Activated CD8-positive, alpha-beta T cell treated with anti-CD3 and anti-CD28 coated beads, Interleukin-2, amount 10 ng/mL, durations not matched to agents 7 days and 5 days (primary cell): ENCODE measurements around the gene CHST2. TPM values are rescaled to one million over a fixed set of nuclear protein-coding genes. Genes with fewer than 3 reads are reported as not detected.
"Not testable (repeated sequence)": the region's sequence is repeated elsewhere in the genome, so short reads cannot be mapped to it uniquely, and the experiment has no call there.

Source experiments
- ATAC-seq: fragments of 150-1000 bp; cut with Tn5 transposase; one replicate; pipeline ENCODE4 v1.10.0; 2021; ENCODE audit warnings: moderate library complexity
- CTCF ChIA-PET: fragments of 350-600 bp; sonication (Branson Sonifier 250); formaldehyde crosslinking; loops from one replicate; lab custom pipeline; 2021; ENCODE audit warnings: antibody characterized with exemption; lab: Charles Lee
- POLR2A ChIA-PET: fragments of 350-600 bp; sonication (Branson Sonifier 250); formaldehyde crosslinking; loops from one replicate; lab custom pipeline; 2021; ENCODE audit warnings: antibody characterized with exemption; lab: Charles Lee
- DNase-seq: peaks from one replicate; pipeline ENCODE4 v3.0.0-alpha.2; 2020
- H3K27ac Mint-ChIP-seq: one replicate; pipeline ENCODE4 v1.8.0; 2021; ENCODE audit warnings: mild to moderate bottlenecking, mixed read lengths
- H3K27me3 Mint-ChIP-seq: one replicate; pipeline ENCODE4 v1.8.0; 2021; ENCODE audit warnings: low read depth, mixed read lengths
- H3K36me3 Mint-ChIP-seq: one replicate; pipeline ENCODE4 v1.8.0; 2021; ENCODE audit warnings: low read depth, mixed read lengths
- H3K4me1 Mint-ChIP-seq: one replicate; pipeline ENCODE4 v1.8.0; 2021; ENCODE audit warnings: low read depth, mixed read lengths
- H3K4me3 Mint-ChIP-seq: one replicate; pipeline ENCODE4 v1.8.0; 2021; ENCODE audit warnings: mild to moderate bottlenecking, mixed read lengths
- H3K9me3 Mint-ChIP-seq: one replicate; pipeline ENCODE4 v1.8.0; 2022; ENCODE audit warnings: mixed read lengths; ENCODE audit not compliant: insufficient read depth
- total RNA-seq, 2 experiments: library from RNA; stranded (reverse); gene quantifications; one replicate each; pipeline ENCODE4 v1.2.3, GENCODE V29; 2021

Gene CHST2, protein sequence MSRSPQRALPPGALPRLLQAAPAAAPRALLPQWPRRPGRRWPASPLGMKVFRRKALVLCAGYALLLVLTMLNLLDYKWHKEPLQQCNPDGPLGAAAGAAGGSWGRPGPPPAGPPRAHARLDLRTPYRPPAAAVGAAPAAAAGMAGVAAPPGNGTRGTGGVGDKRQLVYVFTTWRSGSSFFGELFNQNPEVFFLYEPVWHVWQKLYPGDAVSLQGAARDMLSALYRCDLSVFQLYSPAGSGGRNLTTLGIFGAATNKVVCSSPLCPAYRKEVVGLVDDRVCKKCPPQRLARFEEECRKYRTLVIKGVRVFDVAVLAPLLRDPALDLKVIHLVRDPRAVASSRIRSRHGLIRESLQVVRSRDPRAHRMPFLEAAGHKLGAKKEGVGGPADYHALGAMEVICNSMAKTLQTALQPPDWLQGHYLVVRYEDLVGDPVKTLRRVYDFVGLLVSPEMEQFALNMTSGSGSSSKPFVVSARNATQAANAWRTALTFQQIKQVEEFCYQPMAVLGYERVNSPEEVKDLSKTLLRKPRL
- total RNA-seq: 1 to 10 TPM; 2.3 to 2.4 TPM

DNA sequence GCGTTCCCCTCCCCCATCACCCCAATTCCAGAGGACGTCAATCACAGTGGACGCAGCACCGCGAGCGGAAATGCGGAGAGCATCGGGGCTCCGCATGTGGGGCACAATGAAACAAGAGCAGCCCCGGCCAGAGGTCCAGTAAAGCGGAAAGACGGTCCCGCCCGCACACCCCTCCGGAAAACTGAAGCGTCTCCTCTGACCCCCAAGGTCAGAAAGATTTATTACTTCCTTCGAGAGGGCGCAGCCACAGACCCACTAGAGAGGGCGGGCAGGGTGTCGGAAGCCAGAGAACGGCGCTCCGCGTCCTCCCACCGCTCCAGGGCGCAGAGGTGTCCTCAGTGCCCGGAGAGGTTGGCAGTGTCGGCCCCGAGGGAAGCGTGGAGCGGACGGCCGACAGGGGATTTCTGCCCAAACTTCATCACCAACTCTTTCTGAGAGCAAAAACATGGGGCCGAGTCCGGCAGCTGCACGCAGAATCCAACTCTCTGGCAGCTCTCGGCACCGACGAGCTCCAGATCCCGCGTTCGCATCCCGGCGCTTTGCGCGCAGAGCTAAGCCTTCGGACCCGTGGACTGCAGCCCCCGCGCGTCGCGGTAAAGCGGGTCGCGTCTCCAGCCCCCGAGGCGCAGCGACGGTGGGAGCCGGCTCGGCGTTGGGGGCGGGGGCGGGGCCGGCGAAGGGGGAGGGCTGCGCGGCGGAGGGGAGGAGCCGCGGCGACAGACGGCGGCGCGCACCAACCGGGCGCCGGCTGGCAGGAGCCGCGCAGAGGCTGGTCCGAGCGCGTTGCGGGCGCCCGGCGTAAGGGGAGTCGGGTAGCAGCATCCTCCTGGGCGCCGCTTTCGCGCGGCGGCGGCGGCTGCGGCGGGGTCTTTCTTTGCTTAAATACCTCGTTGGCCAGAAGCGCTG is at the start of gene CHST2:
TSS of gene CHST2 (plus strand) at position 763 of the 906 bp plus-strand sequence. CDS start 1,046 bp downstream, outside the sequence.
- ChIA-PET CTCF (interaction anchor here (0.7 to 3.4 kb wide), 3 partner anchors 51 to 525 kb away, joined by 3 to 23 read pairs (median 6); no protein-coding TSS in a partner anchor), POLR2A (interaction anchor here (0.7 to 1.7 kb wide), 2 partner anchors 52 to 117 kb away, joined by 4 to 5 read pairs; partner anchors contain the start of gene U2SURP)
- Mint-ChIP-seq H3K9me3 (no peaks in the 10 kb centered on the region), H3K4me1 (peaks cover 40% of the 10 kb centered on the region), H3K36me3 (peaks cover 3% of the 10 kb centered on the region), H3K27me3 (peaks cover 10% of the 10 kb centered on the region), H3K4me3 (peak within 1 kb of the TSS; percentile 85), H3K27ac (peak within 1 kb of the TSS; percentile 74)
- ATAC-seq (peak; percentile 84), DNase-seq (peak; percentile 79)

DNA sequence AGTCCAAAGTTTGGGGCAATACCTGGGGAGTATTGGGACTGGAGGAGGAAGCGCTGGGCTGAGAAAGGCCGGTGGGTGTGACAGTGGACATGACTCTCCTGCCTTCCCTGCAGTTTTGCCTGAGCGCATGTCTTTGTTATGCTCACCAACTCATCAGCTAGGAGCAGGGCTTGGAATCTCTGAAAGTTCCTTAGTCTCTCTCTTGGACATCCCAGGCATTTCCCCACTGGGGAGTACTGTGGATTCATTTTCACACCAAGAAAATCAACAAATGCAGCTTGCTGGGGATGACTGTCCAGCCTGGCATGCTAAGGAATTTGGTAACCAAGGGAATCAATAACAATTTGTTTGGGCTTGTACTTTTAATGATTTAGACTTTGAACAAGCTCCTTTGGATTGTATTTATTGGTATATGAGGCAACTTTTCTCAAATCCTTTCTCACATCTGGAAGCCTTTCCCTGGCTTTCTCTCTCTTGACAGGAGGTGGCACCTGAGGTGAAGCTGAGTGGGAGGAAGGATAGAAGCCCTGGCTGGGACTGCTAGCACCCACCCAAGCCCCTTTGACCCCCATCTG is 48.5 kb upstream of the CHST2 start:
- ChIA-PET POLR2A (interaction anchor here (1.3 kb wide), 1 partner anchor 10 kb away, joined by 4 read pairs; no protein-coding TSS in a partner anchor), CTCF (no interaction called here)
- no peaks in the 10 kb centered on the region for H3K27me3 Mint-ChIP-seq
- H3K4me1 Mint-ChIP-seq: no peaks in the 10 kb centered on the region
- H3K4me3 Mint-ChIP-seq: no peak overlapping the region
- H3K9me3 Mint-ChIP-seq: no peaks in the 10 kb centered on the region
- ATAC-seq: no peak
- no peaks in the 10 kb centered on the region for H3K36me3 Mint-ChIP-seq
- DNase-seq: no peak
- H3K27ac Mint-ChIP-seq: no peak overlapping the region

DNA sequence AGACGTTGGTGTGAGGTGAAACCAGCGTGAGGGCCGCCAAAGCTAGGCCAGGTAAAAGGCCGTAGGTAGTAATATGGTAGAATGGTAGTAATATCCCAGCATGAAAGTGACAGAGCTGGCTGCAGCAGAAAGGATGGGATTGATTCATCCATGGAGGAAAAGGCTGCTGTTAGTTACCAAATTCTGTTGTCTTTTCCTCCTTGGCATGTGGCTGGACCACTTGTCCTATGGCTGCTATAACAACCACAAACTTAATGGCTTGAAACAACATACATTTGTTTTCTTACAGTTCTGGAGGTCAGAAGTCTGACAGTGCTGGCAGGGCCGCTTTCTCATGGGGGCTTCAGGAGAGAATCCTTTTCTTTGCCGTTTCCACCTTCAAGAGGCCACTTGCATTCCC is 47.8 kb upstream of the CHST2 start:
- Mint-ChIP-seq H3K4me1 (no peaks in the 10 kb centered on the region), H3K9me3 (no peaks in the 10 kb centered on the region), H3K4me3 (no peak overlapping the region), H3K36me3 (no peaks in the 10 kb centered on the region), H3K27me3 (no peaks in the 10 kb centered on the region), H3K27ac (no peak overlapping the region)
- CTCF ChIA-PET: interaction anchor here (0.8 kb wide), 1 partner anchor 13 kb away, joined by 3 read pairs; no protein-coding TSS in a partner anchor
- DNase-seq (no peak), ATAC-seq (no peak)
- POLR2A ChIA-PET: no interaction called here

DNA sequence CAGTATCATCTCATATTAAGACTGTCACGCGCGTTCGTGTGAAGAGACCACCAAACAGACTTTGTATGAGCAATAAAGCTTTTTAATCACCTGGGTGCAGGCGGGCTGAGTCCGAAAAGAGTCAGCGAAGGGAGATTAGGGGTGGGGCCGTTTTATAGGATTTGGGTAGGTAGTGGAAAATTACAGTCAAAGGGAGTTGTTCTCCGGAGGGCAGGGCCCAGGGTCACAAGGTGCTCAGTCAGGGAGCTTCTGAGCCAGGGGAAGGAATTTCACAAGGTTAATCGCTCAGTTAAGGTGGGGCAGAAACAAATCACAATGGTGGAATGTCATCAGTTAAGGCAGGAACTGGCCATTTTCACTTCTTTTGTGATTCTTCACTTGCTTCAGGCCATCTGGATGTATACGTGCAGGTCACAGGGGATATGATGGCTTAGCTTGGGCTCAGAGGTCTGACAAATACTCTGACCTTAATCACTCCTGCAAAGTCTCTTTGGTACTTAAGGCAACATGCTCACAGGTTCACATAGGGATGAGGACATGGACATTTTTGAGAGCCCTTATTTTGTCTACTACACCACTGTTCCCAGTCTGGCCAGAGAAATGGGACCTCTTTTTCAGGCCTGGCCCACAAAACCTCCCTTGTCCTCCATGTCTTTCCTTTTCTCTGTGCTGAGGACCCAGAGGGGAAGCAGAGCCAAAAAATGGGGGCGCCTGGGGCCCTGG is 47.1 kb upstream of the CHST2 start:
- ATAC-seq, H3K4me3 Mint-ChIP-seq, H3K27me3 Mint-ChIP-seq, H3K9me3 Mint-ChIP-seq, H3K36me3 Mint-ChIP-seq, POLR2A ChIA-PET, H3K27ac Mint-ChIP-seq, H3K4me1 Mint-ChIP-seq, DNase-seq: not testable (repeated sequence)
- CTCF ChIA-PET: interaction anchor here (0.8 kb wide), 1 partner anchor 14 kb away, joined by 3 read pairs; no protein-coding TSS in a partner anchor

DNA sequence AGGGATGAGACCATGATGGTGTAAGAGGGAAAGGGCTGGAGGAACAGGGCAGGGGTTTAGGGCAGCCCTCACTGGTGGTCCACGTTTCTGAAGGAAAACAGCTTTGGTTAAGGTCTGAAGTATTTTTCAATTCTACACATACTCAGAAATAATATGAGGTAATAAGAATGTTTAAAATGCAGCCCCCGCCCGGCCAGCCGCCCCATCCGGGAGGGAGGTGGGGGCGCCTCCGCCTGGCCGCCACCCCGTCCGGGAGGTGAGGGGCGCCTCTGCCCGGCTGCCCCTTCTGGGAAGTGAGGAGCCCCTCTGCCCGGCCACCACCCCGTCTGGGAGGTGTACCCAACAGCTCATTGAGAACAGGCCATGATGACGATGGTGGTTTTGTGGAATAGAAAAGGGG is 46.0 kb upstream of the CHST2 start:
- H3K36me3 Mint-ChIP-seq, H3K4me1 Mint-ChIP-seq, DNase-seq, H3K27ac Mint-ChIP-seq, ATAC-seq, H3K9me3 Mint-ChIP-seq, POLR2A ChIA-PET, CTCF ChIA-PET, H3K27me3 Mint-ChIP-seq, H3K4me3 Mint-ChIP-seq: not testable (repeated sequence)

DNA sequence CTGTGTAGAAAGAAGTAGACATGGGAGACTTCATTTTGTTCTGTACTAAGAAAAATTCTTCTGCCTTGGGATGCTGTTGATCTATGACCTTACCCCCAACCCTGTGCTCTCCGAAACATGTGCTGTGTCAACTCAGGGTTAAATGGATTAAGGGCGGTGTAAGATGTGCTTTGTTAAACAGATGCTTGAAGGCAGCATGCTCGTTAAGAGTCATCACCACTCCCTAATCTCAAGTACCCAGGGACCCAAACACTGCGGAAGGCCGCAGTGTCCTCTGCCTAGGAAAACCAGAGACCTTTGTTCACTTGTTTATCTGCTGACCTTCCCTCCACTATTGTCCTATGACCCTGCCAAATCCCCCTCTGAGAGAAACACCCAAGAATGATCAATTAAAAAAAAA is 45.6 kb upstream of the CHST2 start:
- H3K36me3 Mint-ChIP-seq: not testable (repeated sequence)

DNA sequence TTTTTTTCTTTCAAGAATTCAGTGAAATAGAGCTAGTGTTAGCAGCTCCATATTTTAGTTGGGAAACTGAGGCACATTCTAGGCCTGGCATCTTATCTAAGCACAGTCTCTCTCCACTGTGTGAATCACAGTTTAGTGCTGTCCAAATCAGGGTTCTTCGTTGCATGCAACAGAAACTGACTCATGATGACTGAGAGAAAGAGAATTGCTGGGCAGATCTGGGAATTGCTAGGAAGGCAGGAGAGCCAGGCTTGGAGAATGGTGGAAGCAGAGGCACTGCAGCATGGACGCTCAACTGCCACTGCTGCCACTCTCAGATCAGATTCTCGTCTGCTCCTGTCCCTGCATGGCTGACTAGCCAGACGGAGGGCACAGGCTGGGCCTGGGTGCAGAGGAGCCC is 40.7 kb upstream of the CHST2 start:
- CTCF ChIA-PET: no interaction called here
- no peaks in the 10 kb centered on the region for H3K4me1 Mint-ChIP-seq
- H3K9me3 Mint-ChIP-seq: no peaks in the 10 kb centered on the region
- no peak for DNase-seq
- H3K4me3 Mint-ChIP-seq: no peak overlapping the region
- POLR2A ChIA-PET: no interaction called here
- no peak for ATAC-seq
- H3K27ac Mint-ChIP-seq: no peak overlapping the region
- no peaks in the 10 kb centered on the region for H3K36me3 Mint-ChIP-seq
- H3K27me3 Mint-ChIP-seq: peaks cover 4% of the 10 kb centered on the region

More for the DNA sequence above, 45.6 kb upstream of the CHST2 start:
- H3K27me3 Mint-ChIP-seq, POLR2A ChIA-PET, H3K4me3 Mint-ChIP-seq, CTCF ChIA-PET, H3K27ac Mint-ChIP-seq, DNase-seq, ATAC-seq, H3K4me1 Mint-ChIP-seq, H3K9me3 Mint-ChIP-seq: not testable (repeated sequence)

DNA sequence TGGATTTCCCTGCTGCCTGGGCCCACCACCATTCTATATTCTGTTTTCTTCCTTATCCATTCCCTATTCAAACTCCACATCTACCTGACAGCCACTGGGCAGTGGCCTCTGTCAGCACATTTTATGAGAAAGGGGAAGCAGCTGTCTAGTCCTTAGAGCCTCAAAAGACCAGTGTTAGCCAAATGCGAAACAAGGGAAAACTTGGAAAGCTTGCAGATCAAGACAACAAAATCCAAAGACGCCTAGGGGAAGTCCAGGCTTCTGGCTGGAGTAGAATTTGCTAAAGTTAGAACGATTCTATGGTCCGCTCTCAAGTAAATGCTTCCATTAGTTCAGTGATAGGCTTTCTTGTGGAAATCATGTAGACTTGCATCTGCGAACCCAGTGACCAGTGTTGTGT is 39.4 kb upstream of the CHST2 start:
- POLR2A ChIA-PET: no interaction called here
- ATAC-seq: no peak
- Mint-ChIP-seq H3K36me3 (no peaks in the 10 kb centered on the region), H3K9me3 (no peaks in the 10 kb centered on the region), H3K27me3 (peaks cover 4% of the 10 kb centered on the region), H3K4me1 (no peaks in the 10 kb centered on the region), H3K4me3 (no peak overlapping the region), H3K27ac (no peak overlapping the region)
- no peak for DNase-seq
- CTCF ChIA-PET: no interaction called here

DNA sequence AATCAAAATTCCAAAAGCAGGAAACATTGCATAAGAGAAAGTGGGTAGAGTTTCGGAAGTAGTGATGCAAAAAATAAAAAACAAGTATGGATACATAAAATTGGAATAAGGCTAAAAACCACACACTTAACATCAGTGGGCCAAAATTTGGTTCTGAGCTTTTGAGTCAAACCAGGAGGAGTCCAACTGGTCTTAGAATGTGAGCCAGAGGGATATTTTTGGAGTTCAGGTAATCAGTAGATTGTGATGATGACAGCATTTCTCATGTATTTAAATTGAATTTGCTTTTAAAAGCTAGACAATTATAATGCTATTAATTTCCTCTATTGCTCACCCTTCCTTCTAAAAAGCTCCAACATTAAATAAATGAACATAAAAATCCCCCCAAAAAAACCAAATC is 38.2 kb upstream of the CHST2 start:
- no peak overlapping the region for H3K4me3 Mint-ChIP-seq
- no peak for ATAC-seq
- H3K36me3 Mint-ChIP-seq: no peaks in the 10 kb centered on the region
- H3K9me3 Mint-ChIP-seq: no peaks in the 10 kb centered on the region
- H3K27me3 Mint-ChIP-seq: peaks cover 4% of the 10 kb centered on the region
- ChIA-PET POLR2A (interaction anchor here (0.6 to 1.6 kb wide), 2 partner anchors 11 to 80 kb away, joined by 3 to 4 read pairs; no protein-coding TSS in a partner anchor), CTCF (no interaction called here)
- H3K4me1 Mint-ChIP-seq: no peaks in the 10 kb centered on the region
- no peak overlapping the region for H3K27ac Mint-ChIP-seq
- DNase-seq: no peak

DNA sequence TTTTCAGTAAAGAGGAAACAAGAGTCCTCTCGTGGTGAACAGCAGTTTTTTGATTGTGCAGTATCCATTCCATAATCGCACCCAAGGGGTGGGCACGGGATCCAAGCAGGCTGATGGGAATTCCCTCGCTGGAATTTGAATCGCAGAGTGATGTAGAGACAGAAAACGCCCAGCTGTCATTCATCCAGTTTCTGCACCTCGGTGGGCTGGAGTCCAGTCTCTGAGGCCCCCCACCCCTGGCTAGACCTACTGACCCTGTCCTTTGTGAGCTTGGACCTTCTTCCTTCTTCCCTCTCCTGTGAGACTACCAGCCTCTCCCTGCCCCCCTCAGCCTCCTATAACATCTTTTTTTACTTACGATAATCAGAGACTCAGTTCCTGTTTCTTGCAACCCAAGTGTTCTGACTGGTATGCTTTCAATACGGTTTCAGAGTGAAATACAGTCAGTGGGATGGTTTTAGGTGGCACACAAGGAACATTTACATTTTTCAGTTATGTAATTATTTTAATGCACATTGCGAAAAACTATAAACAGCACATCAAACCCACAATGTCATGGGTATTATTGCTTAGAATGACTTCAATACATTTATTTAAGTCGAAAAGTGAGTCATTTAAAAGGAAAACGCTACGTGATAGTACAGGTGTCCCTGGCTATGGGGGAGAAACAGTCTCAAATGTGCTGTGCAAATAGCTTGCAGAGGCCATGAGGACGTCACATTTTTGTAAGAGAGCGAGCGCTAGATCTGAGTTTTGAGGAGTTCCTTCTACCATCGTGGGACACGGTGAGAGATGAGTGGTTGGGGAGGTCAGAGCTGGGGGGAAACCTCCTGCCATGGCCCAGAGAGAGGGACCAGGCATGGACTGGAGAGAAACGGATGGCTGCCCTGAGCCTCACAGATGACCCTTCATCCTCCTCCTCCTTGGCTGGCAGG is 37.5 kb upstream of the CHST2 start:
- Mint-ChIP-seq H3K27ac (no peak overlapping the region), H3K27me3 (peaks cover 4% of the 10 kb centered on the region), H3K36me3 (no peaks in the 10 kb centered on the region), H3K4me1 (no peaks in the 10 kb centered on the region), H3K4me3 (no peak overlapping the region), H3K9me3 (no peaks in the 10 kb centered on the region)
- ATAC-seq (no peak), DNase-seq (no peak)
- ChIA-PET CTCF (no interaction called here), POLR2A (interaction anchor here (0.6 to 1.6 kb wide), 2 partner anchors 12 to 80 kb away, joined by 3 to 4 read pairs; no protein-coding TSS in a partner anchor)
